K562 (cell line): ENCODE measurements around the gene TUT4. TPM values are rescaled to one million over a fixed set of nuclear protein-coding genes. Genes with fewer than 3 reads are reported as not detected.

Experiments used
- ATAC-seq: fragments of 200-7000 bp; cut with Tn5 transposase; 3 replicates; pipeline ENCODE4 v1.9.1; 2020; ENCODE audit warnings: moderate library complexity
- BruUV-seq: library from RNA; stranded (reverse); fragments of 400-500 nt; replicated peaks from 2 replicates; lab custom pipeline; 2021; lab: Mats Ljungman, UMichigan
- CTCF ChIA-PET: fragments of 300-600 bp; formaldehyde crosslinking; extraction: SDS; loops from one replicate; lab custom pipeline; 2021; ENCODE audit warnings: low intra/inter-chr PET ratio; lab: Yijun Ruan, JAX
- POLR2A ChIA-PET: fragments of 300-600, 350-650 bp; sonication (Branson Sonifier 250); formaldehyde crosslinking; extraction: SDS; loops from one replicate; lab custom pipeline; 2021; ENCODE audit warnings: antibody characterized with exemption, inconsistent platforms; lab: Yijun Ruan, JAX
- DNase-seq, 4 experiments: peaks; one replicate each; pipeline versions ENCODE4 v3.0.0 to v3.0.0-alpha.2; 2011 to 2018; ENCODE audit warnings: low spot score in 3 of 4, mixed read lengths in 3 of 4; ENCODE audit errors: extremely low read depth in 1 of 4
- FAIRE-seq: peaks from 2 replicates; lab custom pipeline; 2011; peaks lifted over from hg19 to GRCh38; lab: Jason Lieb, UNC
- H2AFZ ChIP-seq: 2 replicates; pipeline ENCODE4 v1.6.0; 2011; ENCODE audit warnings: low read depth, low read length, control low read depth, inconsistent platforms
- H3K27ac ChIP-seq: fragments of 200-600 bp; 3 replicates; pipeline ENCODE4 v1.8.0; 2011; ENCODE audit warnings: low read depth, mild to moderate bottlenecking, control low read depth, inconsistent platforms, low read length, moderate library complexity, mixed read lengths; ENCODE audit errors: extremely low read depth
- H3K27me3 ChIP-seq, 2 experiments: fragments of 300-600 bp in 1 of 2; 2 replicates in 1 of 2; 3 replicates in 1 of 2; pipeline versions ENCODE4 v1.6.0 to v1.8.0; 2011; ENCODE audit warnings: inconsistent platforms in 2 of 2, low read length in 2 of 2, mild to moderate bottlenecking in 1 of 2, mixed read lengths in 1 of 2, moderate library complexity in 1 of 2; ENCODE audit not compliant: control insufficient read depth in 2 of 2, insufficient read depth in 2 of 2
- H3K36me3 ChIP-seq: fragments of 300-600 bp; 3 replicates; pipeline ENCODE4 v1.8.0; 2011; ENCODE audit warnings: mild to moderate bottlenecking, low read length, inconsistent platforms; ENCODE audit not compliant: control insufficient read depth, insufficient read depth
- H3K4me1 ChIP-seq, 2 experiments: fragments of 200-600 bp in 1 of 2; replicated peaks in 1 of 2; 2 replicates in 1 of 2; 3 replicates in 1 of 2; pipeline versions ENCODE4 v1.5.1 to v1.8.0; 2011; ENCODE audit warnings: inconsistent platforms in 2 of 2, low read length in 2 of 2, mild to moderate bottlenecking in 1 of 2, mixed read lengths in 1 of 2, moderate library complexity in 1 of 2; ENCODE audit not compliant: control insufficient read depth in 2 of 2, insufficient read depth in 2 of 2
- H3K4me2 ChIP-seq: 2 replicates; pipeline ENCODE4 v1.6.1; 2011; ENCODE audit warnings: low read length, control low read depth, inconsistent platforms, mixed read lengths; ENCODE audit not compliant: insufficient read depth
- H3K4me3 ChIP-seq: fragments of 200-600 bp; sonication (generic), shearing (Covaris generic); 2 replicates; pipeline ENCODE4 v1.5.1; 2016; ENCODE audit warnings: control low read depth, inconsistent platforms
- H3K79me2 ChIP-seq: fragments of 200-600 bp; 3 replicates; pipeline ENCODE4 v1.8.0; 2011; ENCODE audit warnings: low read length, inconsistent platforms; ENCODE audit not compliant: control insufficient read depth, insufficient read depth
- H3K9ac ChIP-seq, 2 experiments: 2 replicates each; pipeline versions ENCODE4 v1.6.0 to v1.6.1; 2011; ENCODE audit warnings: low read depth in 2 of 2, low read length in 2 of 2, control low read depth in 1 of 2, inconsistent platforms in 1 of 2, mild to moderate bottlenecking in 1 of 2, mixed read lengths in 1 of 2; ENCODE audit not compliant: insufficient read depth in 1 of 2
- H3K9me1 ChIP-seq: one replicate; pipeline ENCODE4 v1.6.0; 2011; ENCODE audit warnings: inconsistent platforms, mild to moderate bottlenecking, low read length, moderate library complexity; ENCODE audit not compliant: control insufficient read depth, insufficient read depth
- H3K9me3 ChIP-seq: replicated peaks from 2 replicates; pipeline ENCODE4 v1.5.1; 2011; ENCODE audit warnings: low read depth, low read length, inconsistent platforms; ENCODE audit not compliant: control insufficient read depth, insufficient read depth
- H4K20me1 ChIP-seq: replicated peaks from 2 replicates; pipeline ENCODE4 v1.6.1; 2011; ENCODE audit warnings: low read length, inconsistent platforms, mixed read lengths; ENCODE audit not compliant: control insufficient read depth, insufficient read depth
- ATF1 ChIP-seq, 2 experiments: fragments of 450-650 bp in 1 of 2; IDR thresholded peaks; 2 replicates each; pipeline ENCODE4 v1.6.1; 2016; ENCODE audit warnings: missing compliant biosample characterization in 1 of 2, missing genetic modification characterization in 1 of 2
- BCOR ChIP-seq: fragments of 450-650 bp; IDR thresholded peaks from 2 replicates; pipeline ENCODE4 v1.6.1; 2016
- EP400 ChIP-seq: fragments of 450-650 bp; IDR thresholded peaks from 2 replicates; pipeline ENCODE4 v1.6.1; 2017; ENCODE audit warnings: antibody characterized with exemption, mild to moderate bottlenecking, moderate library complexity
- ESRRA ChIP-seq: fragments of 450-650 bp; IDR thresholded peaks from 2 replicates; pipeline ENCODE4 v1.6.1; 2014; ENCODE audit warnings: low read depth, mild to moderate bottlenecking, moderate library complexity, borderline replicate concordance
- ETV1 ChIP-seq: fragments of 450-650 bp; conservative IDR thresholded peaks from 2 replicates; pipeline ENCODE4 v1.6.1; 2016; ENCODE audit warnings: missing genetic modification characterization, control low read depth, low read depth, missing compliant biosample characterization
- KDM1A ChIP-seq, 2 experiments: fragments of 450-650 bp; IDR thresholded peaks; 2 replicates each; pipeline ENCODE4 v1.6.1; 2016; ENCODE audit warnings: mild to moderate bottlenecking in 2 of 2
- RBM25 ChIP-seq: fragments of 200-400 bp; formaldehyde crosslinking; IDR thresholded peaks from 2 replicates; pipeline ENCODE4 v1.6.1; 2018; ENCODE audit warnings: low read length, low read depth, moderate library complexity; ENCODE audit not compliant: severe bottlenecking
- ZNF146 ChIP-seq: IDR thresholded peaks from one replicate; pipeline ENCODE4 v1.6.1; 2018; ENCODE audit warnings: missing compliant biosample characterization; ENCODE audit not compliant: unreplicated experiment
- WGBS: fragments of 100-300 bp; shearing (Covaris generic); methylation state at CpG from one replicate; pipeline ENCODE4 v1.1.6; 2016; ENCODE audit warnings: low coverage, mixed read lengths; ENCODE audit not compliant: insufficient coverage; ENCODE audit errors: missing lambda C conversion rate; 5-methylcytosine and 5-hydroxymethylcytosine counted together
- in situ Hi-C: fragments of 300-500 bp; cut with MboI; formaldehyde crosslinking; loops from 4 replicates; pipeline ENCODE4 v1.15.0; 2018; ENCODE audit warnings: inconsistent platforms, mixed read lengths
- intact Hi-C: fragments of 100-400 bp; cut with micrococcal nuclease; formaldehyde crosslinking; loops from 2 replicates; pipeline ENCODE4 v1.14.2; 2022
- polyA plus RNA-seq, 8 experiments: library from polyadenylated mRNA; depleted of rRNA in 4 of 8; stranded (reverse) in 5 of 8; unstranded in 3 of 8; fragments of >200 nt; fragmentation: Nextera tagmentation in 2 of 8; fragmentation: Illumina TruSeq in 1 of 8; extraction: Ambion mirVana in 2 of 8; extraction: Trizol in 1 of 8; gene quantifications; 2 replicates each; pipeline versions ENCODE4 v1.2.1 to v1.2.3, GENCODE V29; 2011 to 2014; ENCODE audit warnings: inconsistent platforms in 1 of 8, missing spikeins in 1 of 8
- total RNA-seq, 7 experiments: library from RNA; depleted of rRNA in 6 of 7; stranded (reverse); fragments of >200 nt in 6 of 7; fragmentation: Illumina TruSeq in 2 of 7; extraction: Trizol in 2 of 7; gene quantifications; 2 replicates each; pipeline versions ENCODE4 v1.2.1 to v1.2.3, GENCODE V29; 2011 to 2021; ENCODE audit warnings: low replicate concordance in 1 of 7
- TF ChIP-seq, protein P1 (sequence below): fragments of 250-450 bp; sonication (Bioruptor Pico); IDR thresholded peaks from 2 replicates; pipeline ENCODE4 v1.4.0; 2020; ENCODE audit warnings: borderline replicate concordance

TUT4 gene
- total and polyA plus RNA-seq, 9 of the 15 experiments (the other 6 are each of a cell fraction or from before 2014, with no cell fraction given) = 15.8 to 53.5 (median 36.7) TPM

DNA sequence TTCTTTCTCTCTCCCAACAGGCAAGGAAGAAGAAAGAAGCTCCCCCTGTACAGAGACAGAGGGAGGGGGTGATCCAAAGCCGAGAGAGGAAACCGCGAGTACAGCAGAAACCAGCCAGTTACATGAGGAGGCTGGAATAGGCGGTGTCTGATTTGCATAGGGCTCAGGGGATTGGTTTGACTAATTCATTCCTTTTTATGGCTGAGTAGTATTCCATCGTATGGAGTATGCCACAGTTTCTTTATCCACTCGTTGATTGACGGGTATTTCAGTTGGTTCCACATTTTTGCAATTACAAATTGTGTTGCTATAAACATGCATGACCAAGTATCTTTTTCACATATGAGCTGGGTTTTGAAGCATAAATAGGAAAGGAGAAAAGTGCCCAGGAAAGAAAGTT lies 45.8 kb upstream of the TUT4 start:
- no peak overlapping the region for H3K27ac ChIP-seq
- no peaks in the 10 kb centered on the region; a peak in 1 of 5 replicates for H3K4me1 ChIP-seq
- no peaks in the 10 kb centered on the region for H3K36me3 ChIP-seq
- CTCF ChIA-PET = no interaction called here
- H2AFZ ChIP-seq = no peak overlapping the region
- in situ Hi-C loops = no loop called here
- FAIRE-seq (no peak), DNase-seq (no peak), ATAC-seq (peak; percentile 62)
- H3K4me2 ChIP-seq = no peak overlapping the region
- H3K27me3 ChIP-seq = no peaks in the 10 kb centered on the region
- no peak overlapping the region for H3K4me3 ChIP-seq
- H3K79me2 ChIP-seq = no peaks in the 10 kb centered on the region
- TF ChIP-seq ZNF146 = peak; percentile 93
- TF ChIP-seq EP400 = no peak
- peak; percentile 8 to 42; a peak in 1 of 4 replicates for TF ChIP-seq KDM1A (IDR thresholded peaks at IDR 0.05)
- TF ChIP-seq ATF1 (CRISPR knock-in tag; IDR thresholded peaks at IDR 0.05) = no peak
- 0 out of 2 replicates have a peak, but pooled peaks have one; percentile 14 for TF ChIP-seq ATF1 (tag; IDR thresholded peaks at IDR 0.05)
- no peak for TF ChIP-seq ESRRA
- TF ChIP-seq ETV1 (tag) = no peak
- TF ChIP-seq, protein P1, sequence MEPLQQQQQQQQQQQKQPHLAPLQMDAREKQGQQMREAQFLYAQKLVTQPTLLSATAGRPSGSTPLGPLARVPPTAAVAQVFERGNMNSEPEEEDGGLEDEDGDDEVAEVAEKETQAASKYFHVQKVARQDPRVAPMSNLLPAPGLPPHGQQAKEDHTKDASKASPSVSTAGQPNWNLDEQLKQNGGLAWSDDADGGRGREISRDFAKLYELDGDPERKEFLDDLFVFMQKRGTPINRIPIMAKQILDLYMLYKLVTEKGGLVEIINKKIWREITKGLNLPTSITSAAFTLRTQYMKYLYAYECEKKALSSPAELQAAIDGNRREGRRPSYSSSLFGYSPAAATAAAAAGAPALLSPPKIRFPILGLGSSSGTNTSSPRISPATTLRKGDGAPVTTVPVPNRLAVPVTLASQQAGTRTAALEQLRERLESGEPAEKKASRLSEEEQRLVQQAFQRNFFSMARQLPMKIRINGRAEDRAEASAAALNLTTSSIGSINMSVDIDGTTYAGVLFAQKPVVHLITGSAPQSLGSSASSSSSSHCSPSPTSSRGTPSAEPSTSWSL (CRISPR knock-in tag) = no peak
- TF ChIP-seq BCOR = peak; percentile 25; the same call in 1 of the 2 replicates
- TF ChIP-seq RBM25 = peak; percentile 48
- TF ChIP-seq, all 486 proteins: peak for 5
- POLR2A ChIA-PET = interaction anchor here (0.6 to 1.0 kb wide), 2 partner anchors 12 to 16 kb away, joined by 4 to 5 read pairs; no protein-coding TSS in a partner anchor
- H3K9ac ChIP-seq = no peak overlapping the region
- intact Hi-C loops = no loop called here
- no TSS peak for BruUV-seq
- H3K9me1 ChIP-seq = no peaks in the 10 kb centered on the region
- 25% methylated on average over 7 of the region's 7 CpGs for WGBS
- no peaks in the 10 kb centered on the region for H3K9me3 ChIP-seq
- H4K20me1 ChIP-seq = no peaks in the 10 kb centered on the region
